Subcutaneous preadipocyte (primary cell): Measurements from ENCODE around the gene PRAC1. TPM values are rescaled to one million over a fixed set of nuclear protein-coding genes. Genes with fewer than 3 reads are reported as not detected.

ENCODE experiments used
- small RNA-seq: library from RNA; depleted of rRNA; stranded (forward); fragments of <200 nt; gene quantifications from one replicate; pipeline ENCODE3, GENCODE V24; 2012
- total RNA-seq: library from RNA; depleted of rRNA; stranded (reverse); fragments of >200 nt; gene quantifications from 2 replicates; pipeline ENCODE4 v1.2.3, GENCODE V29; 2012

PRAC1 gene
- total RNA-seq = not detected in 2 replicates

DNA sequence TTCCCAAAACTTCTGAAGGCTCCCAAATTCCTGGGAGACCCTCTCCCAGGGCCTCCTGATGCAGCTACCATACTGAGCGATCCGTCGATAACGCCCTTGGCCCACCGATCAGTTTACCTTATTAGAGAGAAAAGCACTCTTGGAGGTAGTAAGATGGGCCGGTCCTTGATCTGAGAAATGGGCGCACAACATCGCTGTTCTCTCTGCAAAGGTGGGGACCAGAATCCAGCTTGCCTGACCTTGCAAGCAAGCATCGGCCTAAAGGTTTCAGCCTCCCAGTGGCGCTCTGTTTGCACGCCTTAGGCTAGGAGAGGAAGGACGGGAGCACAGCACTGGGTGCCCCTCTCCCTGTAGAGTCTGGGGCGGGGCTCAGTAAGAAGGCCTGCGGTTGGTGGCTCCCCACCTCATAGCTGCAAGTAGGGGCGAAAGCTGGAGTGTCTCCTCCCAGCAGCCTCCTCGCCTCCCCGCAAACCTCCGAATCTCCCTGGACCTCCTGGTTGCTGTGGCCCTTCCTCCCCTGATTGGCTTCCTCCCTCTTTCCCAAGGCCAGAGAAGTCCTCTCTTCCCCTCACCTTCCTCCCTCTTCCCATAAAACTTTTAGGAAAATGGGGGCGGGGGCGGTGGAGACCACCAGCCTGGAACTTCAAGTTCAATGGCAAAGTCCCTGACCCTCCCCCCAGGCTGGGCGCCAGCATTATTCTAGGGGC, at the start of gene PRAC1:
TSS of gene PRAC1 (minus strand) at position 318 of the 707 bp plus-strand sequence. CDS start at position 192, 126 bp downstream.

GRCh38 chr17:48728232-48729231, 6.2 kb upstream of the PRAC1 start, which contains the start of gene HOXB13:
Gene HOXB13 (minus strand): TSS chr17:48728750. CDS start chr17:48728593, 157 bp downstream.

DNA sequence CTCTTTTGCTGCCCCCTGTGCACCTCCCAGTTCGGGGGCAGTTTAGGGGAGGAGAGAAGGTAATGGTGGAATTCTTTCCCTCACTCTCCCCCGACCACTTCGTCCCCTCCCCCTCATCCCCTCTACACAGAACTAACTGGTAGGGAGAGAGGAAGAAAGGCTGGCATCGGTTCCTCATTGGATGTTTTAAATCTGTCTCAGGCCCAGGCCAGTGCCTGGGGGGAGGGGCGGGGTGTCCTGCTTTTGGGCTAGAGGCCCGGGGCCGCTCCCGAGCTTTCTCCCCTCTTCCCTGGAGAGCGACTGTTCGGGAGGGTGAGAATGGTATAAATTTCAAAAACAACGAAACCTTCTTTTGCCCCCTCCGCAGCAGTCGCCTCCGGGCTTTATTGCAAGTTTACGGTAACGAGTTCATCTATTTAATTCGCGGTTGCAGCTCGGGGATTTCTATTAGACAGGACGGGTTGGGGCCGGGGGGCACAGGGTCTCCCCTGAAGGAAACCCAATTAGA, 651 bp upstream of the PRAC1 start, which contains the start of gene PRAC2:
TSS of gene PRAC2 (plus strand) at position 271 of the 508 bp plus-strand sequence. CDS start 1,226 bp downstream, outside the sequence.

Small RNAs within 50 kb of the gene (small RNA-seq; reads per million reads assigned to genes)
- gene AC091179.2 (not detected), gene COX6B1P2 (not detected), gene MIR3185 (not detected), gene RF02132 (not detected), gene RF02133 (not detected), gene RN7SL125P (not detected)

Other genes with a start within 250 kb of the PRAC1 start
- gene HOXB1, start 191.5 kb downstream of the PRAC1 start, total RNA-seq = not detected in 2 replicates
- 5.9 and 10.8 TPM in 2 replicates for gene HOXB2, start 177.4 kb downstream of the PRAC1 start, total RNA-seq
- 3.3 and 4.7 TPM in 2 replicates for gene HOXB4, start 144.2 kb downstream of the PRAC1 start, total RNA-seq
- 5.1 and 9.8 TPM in 2 replicates for gene HOXB3, start 132.3 kb downstream of the PRAC1 start, total RNA-seq
- 0.39 and 0.73 TPM in 2 replicates for gene HOXB5, start 128.7 kb downstream of the PRAC1 start, total RNA-seq
- gene HOXB6, start 117.5 kb downstream of the PRAC1 start, total RNA-seq = 8.8 and 11.0 TPM in 2 replicates
- gene HOXB7, start 111.5 kb downstream of the PRAC1 start, total RNA-seq = 3.5 and 4.0 TPM in 2 replicates
- gene HOXB8, start 107.2 kb downstream of the PRAC1 start, total RNA-seq = 0.20 and 1.5 TPM in 2 replicates
- 0.37 TPM in 1 of 2 replicates, not detected in the other for gene HOXB9, start 96.2 kb downstream of the PRAC1 start, total RNA-seq
- not detected in 2 replicates for gene PRAC2, start 667 bp upstream of the PRAC1 start, total RNA-seq
- gene HOXB13, start 6.2 kb upstream of the PRAC1 start, total RNA-seq = under 0.01 TPM in 1 of 2 replicates, not detected in the other
- not detected in 2 replicates for gene TTLL6, start 94.7 kb upstream of the PRAC1 start, total RNA-seq
- gene CALCOCO2, start 108.5 kb upstream of the PRAC1 start, total RNA-seq = 61.8 and 64.3 TPM in 2 replicates
- 61.7 and 82.3 TPM in 2 replicates for gene ATP5MC1, start 170.3 kb upstream of the PRAC1 start, total RNA-seq
- 85.2 and 90.5 TPM in 2 replicates for gene UBE2Z, start 185.9 kb upstream of the PRAC1 start, total RNA-seq
- 53.8 and 60.3 TPM in 2 replicates for gene SNF8, start 222.3 kb upstream of the PRAC1 start, total RNA-seq
- gene GIP, start 246.1 kb upstream of the PRAC1 start, total RNA-seq = not detected in 2 replicates